ENCODE data around the gene SIRPA.

SIRPA gene

DNA sequence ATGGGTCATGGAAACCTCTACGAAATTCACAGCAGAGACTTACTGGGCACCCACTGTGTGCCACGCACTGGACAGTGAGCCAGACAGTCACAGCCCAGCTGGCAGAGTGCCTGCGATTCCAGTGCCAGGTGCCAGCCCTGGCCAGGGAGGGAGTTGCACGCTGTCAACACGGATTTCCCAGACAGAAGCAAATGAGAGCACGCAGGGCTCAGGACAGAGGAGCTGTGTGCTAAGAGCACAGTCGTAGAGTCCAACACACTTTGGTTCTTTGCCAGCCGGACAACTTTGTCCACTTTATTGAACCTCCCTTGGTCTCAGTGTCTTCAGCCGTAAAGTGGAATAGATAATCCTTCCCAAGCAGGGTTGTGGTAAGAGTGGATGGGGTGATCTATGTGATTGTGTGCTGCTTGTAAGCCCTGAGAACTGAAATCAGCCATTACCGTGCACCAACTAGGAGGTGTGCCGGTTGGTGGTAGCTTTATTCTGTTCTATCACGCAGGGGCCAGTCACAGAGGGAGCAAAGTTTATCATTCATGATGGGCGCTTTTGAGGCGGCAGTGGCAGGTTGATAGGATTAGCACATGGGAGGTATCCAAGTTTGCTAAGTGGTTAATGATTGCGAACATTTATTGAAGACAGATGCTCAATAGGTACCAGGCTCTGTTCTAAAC is 40.6 kb downstream of the SIRPA start:
- no peak for DNase-seq

- no peak for DNase-seq
Measured at GRCh38 chr20:1937316-1937976, 42.2 kb downstream of the SIRPA start.

GRCh38 chr20:1938464-1939269 is 43.5 kb downstream of the SIRPA start:
- no peak for DNase-seq

GRCh38 chr20:1939270-1939595 is 44.0 kb downstream of the SIRPA start:
- no peak for DNase-seq

DNA sequence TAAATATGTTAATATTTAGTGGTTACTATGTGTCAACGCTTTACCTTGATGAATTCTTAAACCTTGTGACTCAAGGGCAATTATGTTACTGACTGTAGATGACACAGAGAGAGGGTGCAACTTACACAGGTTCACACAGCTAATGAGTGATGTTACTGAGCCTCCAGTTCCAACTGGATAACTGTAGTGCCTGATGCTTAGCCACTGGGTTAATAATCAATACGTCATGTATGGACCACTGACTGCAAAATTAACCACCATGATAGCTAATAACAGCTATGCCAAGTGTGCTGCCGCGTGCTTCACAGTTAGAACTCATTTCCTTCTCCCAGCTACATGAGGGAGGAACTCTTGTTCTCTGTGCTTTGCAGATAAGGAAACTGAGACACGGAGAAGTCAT is 45.4 kb downstream of the SIRPA start:
- no peak for DNase-seq

DNA sequence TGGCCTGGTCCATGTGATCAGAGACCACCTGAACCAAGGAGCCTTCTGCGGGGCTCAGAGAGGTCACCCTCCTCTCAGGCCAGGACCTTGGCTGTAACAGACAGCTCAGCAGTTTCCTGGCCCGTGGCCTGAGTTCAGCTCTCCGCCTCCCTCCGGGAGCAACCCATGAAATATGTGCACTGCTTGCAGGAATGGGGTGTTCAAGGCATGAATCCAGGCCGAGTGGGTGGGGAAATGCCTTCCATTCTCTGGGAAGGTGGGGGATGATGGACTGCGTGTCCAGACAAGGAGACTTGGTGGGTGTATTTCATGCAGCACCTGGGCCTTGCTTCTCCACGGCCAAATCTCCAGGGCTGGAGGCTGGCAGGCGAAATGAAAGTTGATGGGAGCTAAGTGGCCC is 46.0 kb downstream of the SIRPA start:
- DNase-seq, result no peak

- DNase-seq, result no peak
Measured at GRCh38 chr20:1942061-1942460, 46.9 kb downstream of the SIRPA start.

DNA sequence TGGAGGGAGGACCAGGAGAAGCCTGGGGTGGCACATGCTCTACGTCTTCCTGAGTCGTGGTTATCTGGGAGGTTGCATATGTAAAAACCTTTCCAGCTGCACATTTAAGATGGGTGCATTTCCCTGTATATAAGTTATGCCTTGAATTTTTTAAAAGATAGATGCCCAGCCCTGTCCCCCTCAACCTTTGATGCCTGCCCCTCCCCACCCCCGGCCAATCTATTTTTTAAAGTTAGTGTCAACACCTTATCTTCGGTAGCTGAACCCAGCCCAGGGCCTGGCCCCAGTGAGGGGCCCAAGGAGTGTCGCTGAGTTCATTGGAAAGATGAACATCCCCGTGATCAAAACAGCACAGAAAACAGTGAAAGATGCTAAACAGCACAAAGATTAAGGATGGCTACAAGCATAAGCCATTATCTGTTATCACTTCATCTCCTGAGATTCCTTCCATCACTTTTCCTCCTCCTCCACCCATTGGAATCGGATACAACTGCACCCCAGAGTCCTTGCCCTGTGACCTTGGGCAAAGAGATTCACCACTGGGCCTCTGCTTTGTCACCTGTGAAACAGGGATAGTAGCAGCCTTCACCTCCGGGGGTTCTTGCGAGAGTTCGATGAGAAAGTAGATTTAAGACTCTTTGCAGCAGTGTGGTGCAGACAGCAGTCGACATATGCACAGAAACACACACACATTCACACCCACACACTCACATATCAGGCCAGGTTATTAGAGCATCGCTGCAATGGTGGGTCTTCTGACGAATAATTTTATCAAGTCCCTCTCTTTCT is 47.5 kb downstream of the SIRPA start:
- no peak for DNase-seq

DNA sequence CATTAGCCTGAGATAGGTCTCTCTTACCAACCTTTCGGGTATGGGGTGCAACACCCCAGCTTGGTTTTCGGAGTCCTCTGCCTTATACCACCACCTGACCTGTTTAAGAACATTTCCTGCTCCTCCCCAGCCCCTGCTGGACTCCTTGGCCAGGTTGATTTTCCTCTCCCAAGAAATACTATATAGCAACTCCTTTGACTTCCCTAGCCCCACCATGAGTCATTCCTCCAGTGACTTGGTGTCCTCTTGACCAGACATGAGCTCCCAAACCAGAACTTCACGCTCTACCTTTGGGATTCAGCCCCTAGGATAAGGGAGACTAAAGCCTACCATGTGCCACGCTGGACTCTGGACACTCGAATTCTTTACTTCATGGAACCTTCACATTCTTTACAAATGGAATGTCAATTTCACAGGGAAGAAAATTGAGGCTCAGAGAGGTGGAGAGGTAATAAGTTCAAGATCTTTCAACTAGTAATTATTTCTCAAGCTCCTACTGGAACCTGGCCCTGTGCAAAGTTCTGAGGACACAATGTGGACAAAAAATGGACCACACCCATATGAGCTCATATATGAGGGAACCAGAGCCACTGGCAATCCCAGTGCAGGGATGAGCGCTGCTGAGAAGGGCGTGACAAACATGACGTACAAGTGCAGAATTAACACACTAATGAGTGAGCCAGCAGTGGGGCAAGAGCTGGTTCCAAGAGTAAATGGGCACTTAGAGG is 48.2 kb downstream of the SIRPA start:
- DNase-seq, result no peak

GRCh38 chr20:1944345-1945091 is 49.3 kb downstream of the SIRPA start:
- no peak for DNase-seq

- no peak for DNase-seq
Measured at GRCh38 chr20:1945134-1945618, 50.0 kb downstream of the SIRPA start.

- no peak for DNase-seq
Measured at GRCh38 chr20:1945660-1946059, 50.5 kb downstream of the SIRPA start.

DNA sequence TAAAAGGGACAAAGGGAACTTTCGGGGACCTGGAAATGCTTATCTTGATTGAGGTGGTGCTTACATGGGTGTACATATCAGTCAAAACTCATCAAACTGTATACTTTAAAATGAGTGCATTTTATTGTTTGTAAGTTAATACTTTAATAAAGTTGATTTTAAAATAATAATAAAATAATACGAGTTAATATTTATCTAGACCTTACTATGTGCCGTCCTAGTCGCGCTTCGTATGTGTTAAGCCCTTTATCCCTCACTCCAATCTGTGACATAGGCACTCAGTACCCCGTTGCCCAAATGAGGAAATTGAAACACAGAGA is 51.2 kb downstream of the SIRPA start:
- no peak for DNase-seq

GRCh38 chr20:1946762-1947534 is 51.7 kb downstream of the SIRPA start:
- DNase-seq, result no peak

- no peak for DNase-seq
Measured at GRCh38 chr20:1947535-1947846, 52.3 kb downstream of the SIRPA start.

- DNase-seq, result no peak
Measured at GRCh38 chr20:1949347-1950100, 54.3 kb downstream of the SIRPA start.

DNA sequence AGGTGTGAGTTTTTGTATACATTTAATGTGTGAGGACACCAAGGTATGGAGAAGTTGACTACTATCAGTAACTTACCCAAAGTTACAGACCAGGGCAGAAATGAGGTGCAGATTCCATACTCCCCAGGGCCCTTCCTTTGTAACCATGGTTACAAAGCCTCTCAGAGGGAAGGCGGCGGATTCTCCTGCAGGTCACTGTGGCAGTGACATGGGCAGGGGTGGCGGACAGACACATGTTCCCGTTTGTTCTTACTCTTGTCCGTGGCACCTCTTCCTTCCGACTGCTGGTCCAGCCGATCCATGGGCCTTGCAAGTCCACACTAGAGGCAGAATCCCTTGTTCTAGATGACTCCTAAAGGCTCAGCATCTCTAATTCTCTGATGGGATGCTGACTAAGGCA is 55.6 kb downstream of the SIRPA start:
- DNase-seq, result no peak

GRCh38 chr20:1951436-1952115 is 56.4 kb downstream of the SIRPA start:
- no peak for DNase-seq

DNA sequence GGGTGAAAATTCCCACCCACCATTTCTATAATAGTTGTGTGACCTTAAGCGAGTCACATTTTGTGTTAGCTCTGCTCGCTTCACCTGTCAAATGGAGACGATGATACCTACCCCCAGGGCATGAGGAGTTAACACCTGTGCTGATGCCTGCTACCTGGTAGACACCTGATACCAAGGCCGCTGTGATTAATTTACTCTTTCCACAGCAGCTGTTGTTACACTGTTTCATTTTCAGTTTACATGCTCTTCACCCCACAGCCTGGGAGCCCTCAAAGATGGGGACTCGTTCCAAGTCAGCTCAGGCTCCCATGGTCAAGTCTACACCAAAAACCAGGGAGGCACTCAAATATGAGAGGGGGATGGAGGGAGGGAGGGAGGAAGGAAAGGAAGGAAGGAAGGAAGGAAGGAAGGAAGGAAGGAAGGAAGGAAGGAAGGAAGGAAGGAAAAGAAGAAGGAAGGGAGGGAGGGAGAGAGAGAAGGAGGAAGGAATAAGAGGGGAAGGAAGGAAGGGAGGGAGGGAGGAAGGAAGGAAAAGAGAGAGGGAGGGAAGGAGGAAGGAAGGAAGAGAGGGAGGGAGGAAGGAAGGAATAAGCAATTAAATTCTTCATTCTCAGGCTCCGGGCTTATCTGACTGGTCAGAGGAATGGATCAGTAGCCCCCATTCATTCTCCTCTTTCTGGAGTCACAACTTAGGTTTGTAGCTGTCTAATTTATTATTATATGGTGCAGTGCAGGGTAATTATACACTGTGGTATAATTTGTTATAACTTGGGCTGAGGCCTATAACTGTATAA is 57.7 kb downstream of the SIRPA start:
- no peak for DNase-seq

Measured in activated gamma-delta T cell treated with Interleukin-2 at 50 U/mL for 16 hours (primary cell).